ENCODE data around the gene PLRG1. TPM values are rescaled to one million over a fixed set of nuclear protein-coding genes. Genes with fewer than 3 reads are reported as not detected.
A peak's percentile ranks its signal among the peaks of the same experiment; 100 is the strongest.

The PLRG1 gene
- total RNA-seq, 6 donors from 2014 or later, result 12.9 to 60.1 (median 51.3) TPM

DNA sequence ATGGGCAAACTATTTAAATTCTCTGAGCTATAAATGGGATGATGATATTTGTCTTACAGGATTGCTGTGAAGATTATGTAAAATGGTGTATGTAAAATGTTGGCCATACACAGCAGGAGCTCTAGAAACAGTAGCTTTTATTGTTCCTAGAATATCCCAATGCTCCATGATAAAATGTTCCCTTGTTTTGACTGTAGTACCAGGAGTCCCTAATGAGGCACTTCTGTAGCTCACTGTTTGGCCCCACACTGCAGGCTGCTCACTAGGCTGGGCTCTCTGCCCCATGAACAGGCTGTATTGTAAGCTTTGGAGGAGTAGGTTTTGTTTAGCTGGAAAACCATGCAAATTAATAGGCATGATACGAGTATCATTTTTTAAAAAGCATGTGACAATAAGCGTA, 43.7 kb upstream of the PLRG1 start:
- 39 to 80% methylated on average over 2 of the region's 2 CpGs for WGBS, 2 donors
- TF ChIP-seq, protein P1, sequence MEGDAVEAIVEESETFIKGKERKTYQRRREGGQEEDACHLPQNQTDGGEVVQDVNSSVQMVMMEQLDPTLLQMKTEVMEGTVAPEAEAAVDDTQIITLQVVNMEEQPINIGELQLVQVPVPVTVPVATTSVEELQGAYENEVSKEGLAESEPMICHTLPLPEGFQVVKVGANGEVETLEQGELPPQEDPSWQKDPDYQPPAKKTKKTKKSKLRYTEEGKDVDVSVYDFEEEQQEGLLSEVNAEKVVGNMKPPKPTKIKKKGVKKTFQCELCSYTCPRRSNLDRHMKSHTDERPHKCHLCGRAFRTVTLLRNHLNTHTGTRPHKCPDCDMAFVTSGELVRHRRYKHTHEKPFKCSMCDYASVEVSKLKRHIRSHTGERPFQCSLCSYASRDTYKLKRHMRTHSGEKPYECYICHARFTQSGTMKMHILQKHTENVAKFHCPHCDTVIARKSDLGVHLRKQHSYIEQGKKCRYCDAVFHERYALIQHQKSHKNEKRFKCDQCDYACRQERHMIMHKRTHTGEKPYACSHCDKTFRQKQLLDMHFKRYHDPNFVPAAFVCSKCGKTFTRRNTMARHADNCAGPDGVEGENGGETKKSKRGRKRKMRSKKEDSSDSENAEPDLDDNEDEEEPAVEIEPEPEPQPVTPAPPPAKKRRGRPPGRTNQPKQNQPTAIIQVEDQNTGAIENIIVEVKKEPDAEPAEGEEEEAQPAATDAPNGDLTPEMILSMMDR (IDR thresholded peaks at IDR 0.05), result no peak
- no peak for TF ChIP-seq POLR2AphosphoS5 (IDR thresholded peaks at IDR 0.05)
- Histone ChIP-seq H3K9me3 (no peaks in the 10 kb centered on the region), H3K4me1 (no peaks in the 10 kb centered on the region), H3K27me3 (no peaks in the 10 kb centered on the region), H3K27ac (no peak overlapping the region), H3K4me3 (no peak overlapping the region), H3K36me3 (no peaks in the 10 kb centered on the region)
- DNase-seq (no peak), ATAC-seq (ENCODE audit: low FRiP score in 2 of 2) (no peak)

DNA sequence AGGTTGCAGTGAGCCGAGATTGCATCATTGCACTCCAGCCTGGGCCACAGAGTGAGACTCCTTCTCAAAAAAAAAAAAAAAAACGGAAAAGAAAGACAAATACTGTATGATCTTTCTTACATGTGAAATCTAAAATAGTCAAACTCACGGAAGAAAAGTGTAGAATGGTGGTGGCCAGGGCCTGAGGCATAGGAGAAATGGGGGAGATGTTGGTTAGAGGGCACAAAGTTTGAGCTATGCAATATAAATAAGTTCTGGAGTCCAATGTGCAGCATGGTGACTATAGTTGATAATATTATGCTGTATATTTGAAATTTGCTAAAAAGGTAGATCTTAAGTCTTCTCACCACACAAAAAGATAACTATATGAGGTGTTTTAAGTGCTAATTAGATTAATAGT, 41.7 kb upstream of the PLRG1 start:
- 78 to 81% methylated on average over 3 of the region's 3 CpGs for WGBS, 2 donors
- no peaks in the 10 kb centered on the region for H3K27me3 ChIP-seq
- H3K36me3 ChIP-seq, result no peaks in the 10 kb centered on the region
- ATAC-seq (ENCODE audit: low FRiP score in 2 of 2), result no peak
- no peak overlapping the region for H3K27ac ChIP-seq
- H3K9me3 ChIP-seq, result no peaks in the 10 kb centered on the region
- no peak overlapping the region for H3K4me3 ChIP-seq
- no peaks in the 10 kb centered on the region for H3K4me1 ChIP-seq
- DNase-seq, result no peak
- TF ChIP-seq POLR2A (IDR thresholded peaks at IDR 0.05) (no peak), POLR2AphosphoS5 (IDR thresholded peaks at IDR 0.05) (no peak), EP300 (IDR thresholded peaks at IDR 0.05) (no peak)
- TF ChIP-seq, protein P1 (IDR thresholded peaks at IDR 0.05), result no peak

DNA sequence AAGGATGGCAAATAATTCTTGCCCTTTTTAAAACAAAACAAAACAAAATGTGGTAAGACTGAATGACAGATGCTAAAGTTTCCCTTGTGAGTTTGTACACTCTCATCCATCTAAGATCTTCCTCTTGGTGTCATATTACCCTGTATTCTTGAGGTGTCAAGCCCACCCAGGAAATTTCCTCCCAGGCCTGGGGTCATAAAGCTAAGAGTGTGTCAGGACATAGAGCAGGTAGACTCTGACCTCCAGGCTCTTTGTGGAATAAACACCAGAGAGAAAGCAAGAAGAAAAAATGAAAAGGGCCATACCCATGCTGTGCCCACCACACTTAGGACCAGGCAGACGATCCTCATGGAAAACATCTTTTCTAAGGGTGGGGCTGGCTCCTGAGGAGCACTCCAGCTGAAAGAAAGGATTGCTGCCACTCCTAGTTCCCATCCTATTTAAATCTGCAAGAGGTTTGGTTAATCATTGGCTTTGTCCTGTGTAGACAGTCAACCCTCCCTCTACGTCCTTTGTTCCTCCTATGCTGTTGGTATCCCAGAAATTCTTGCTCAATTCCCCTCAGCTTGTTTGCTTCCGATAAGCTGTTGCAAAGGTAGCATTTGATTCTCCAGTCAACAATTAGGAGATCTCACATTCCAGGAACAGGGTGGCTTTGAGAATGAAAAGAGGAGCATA, 40.3 kb upstream of the PLRG1 start, which contains the start of gene FGA:
Gene FGA, minus strand, starts transcription at position 414 of the 678 bp plus-strand sequence. Its CDS starts 55 bp downstream, at position 359.
- Histone ChIP-seq H3K9me3 (no peaks in the 10 kb centered on the region), H3K27me3 (no peaks in the 10 kb centered on the region), H3K27ac (no peak within 1 kb of the TSS), H3K36me3 (no peaks in the 10 kb centered on the region), H3K4me1 (no peaks in the 10 kb centered on the region), H3K4me3 (no peak within 1 kb of the TSS)
- ATAC-seq (ENCODE audit: low FRiP score in 2 of 2), result peak in 1 of 2 donors; percentile 41
- no peak for TF ChIP-seq POLR2AphosphoS5 (IDR thresholded peaks at IDR 0.05)
- TF ChIP-seq, protein P1 (IDR thresholded peaks at IDR 0.05), result no peak
- TF ChIP-seq EP300 (IDR thresholded peaks at IDR 0.05), result peak in 3 of 4 donors; percentile 40 to 75 (median 68)
- no peak for TF ChIP-seq POLR2A (IDR thresholded peaks at IDR 0.05)
- DNase-seq, result peak in 1 of 2 donors; percentile 28
- 52 to 61% methylated on average over 3 of the region's 3 CpGs for WGBS, 2 donors

DNA sequence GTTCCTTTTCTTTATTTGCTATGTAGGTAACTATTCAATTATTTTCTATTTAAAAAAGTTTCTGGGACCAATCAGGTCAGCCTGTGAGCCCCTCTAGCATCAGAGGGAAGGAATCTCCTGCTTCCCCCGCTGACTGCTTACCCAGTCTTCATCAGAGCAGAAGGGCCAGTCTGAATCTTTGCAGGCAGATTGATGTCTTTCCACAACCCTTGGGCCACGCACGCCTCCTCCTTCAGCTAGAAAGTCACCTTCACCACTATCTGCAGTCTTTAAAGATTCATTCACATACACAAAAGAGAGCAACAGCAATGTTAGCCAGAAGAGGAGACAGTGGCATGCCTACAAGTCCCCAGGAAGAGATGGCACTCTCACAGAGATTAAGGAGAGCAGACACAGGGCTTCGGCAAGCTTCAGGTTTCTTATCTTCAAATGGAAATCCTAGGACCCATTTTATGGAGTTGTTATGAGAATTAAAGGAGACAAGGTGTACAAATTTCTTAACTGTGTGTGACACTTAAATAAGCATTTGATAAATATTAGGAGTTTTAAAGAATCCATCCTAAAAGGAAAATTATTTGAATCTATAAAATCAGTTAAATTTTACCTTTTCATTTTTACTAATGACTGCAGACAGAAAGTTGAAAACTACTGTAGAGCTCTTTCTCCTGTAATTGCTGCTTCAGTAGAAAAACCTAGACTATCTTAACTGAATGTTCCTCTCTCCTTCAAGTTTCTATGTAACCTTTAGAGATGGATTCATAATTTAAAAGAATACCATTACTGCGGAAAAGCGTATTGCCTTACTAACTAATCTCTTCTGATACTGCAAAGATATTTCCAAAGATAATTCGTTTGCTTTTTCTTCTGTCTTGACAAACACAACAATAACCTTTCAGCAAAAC, 39.3 kb upstream of the PLRG1 start:
- Histone ChIP-seq H3K9me3 (no peaks in the 10 kb centered on the region), H3K36me3 (no peaks in the 10 kb centered on the region), H3K27me3 (no peaks in the 10 kb centered on the region), H3K27ac (no peak overlapping the region), H3K4me3 (no peak overlapping the region), H3K4me1 (no peaks in the 10 kb centered on the region)
- WGBS, 2 donors, result 70 to 80% methylated on average over 7 of the region's 7 CpGs
- TF ChIP-seq, protein P1 (IDR thresholded peaks at IDR 0.05), result no peak
- TF ChIP-seq POLR2A (IDR thresholded peaks at IDR 0.05), result no peak
- no peak for TF ChIP-seq POLR2AphosphoS5 (IDR thresholded peaks at IDR 0.05)
- TF ChIP-seq EP300 (IDR thresholded peaks at IDR 0.05), result no peak
- ATAC-seq (ENCODE audit: low FRiP score in 2 of 2) (no peak), DNase-seq (no peak)

All from upper lobe of left lung (tissue), 6 donors.